C1 segment of cervical spinal cord (tissue), 14 donors: ENCODE measurements around the gene EZR.
"Not testable (repeated sequence)": the region's sequence is repeated elsewhere in the genome, so short reads cannot be mapped to it uniquely, and the experiment has no call there.

ENCODE experiments used
- DNase-seq, 14 donors: peaks; one replicate each; lab custom pipeline; 2025; lab: John Stamatoyannopoulos, UW

The EZR gene

DNA sequence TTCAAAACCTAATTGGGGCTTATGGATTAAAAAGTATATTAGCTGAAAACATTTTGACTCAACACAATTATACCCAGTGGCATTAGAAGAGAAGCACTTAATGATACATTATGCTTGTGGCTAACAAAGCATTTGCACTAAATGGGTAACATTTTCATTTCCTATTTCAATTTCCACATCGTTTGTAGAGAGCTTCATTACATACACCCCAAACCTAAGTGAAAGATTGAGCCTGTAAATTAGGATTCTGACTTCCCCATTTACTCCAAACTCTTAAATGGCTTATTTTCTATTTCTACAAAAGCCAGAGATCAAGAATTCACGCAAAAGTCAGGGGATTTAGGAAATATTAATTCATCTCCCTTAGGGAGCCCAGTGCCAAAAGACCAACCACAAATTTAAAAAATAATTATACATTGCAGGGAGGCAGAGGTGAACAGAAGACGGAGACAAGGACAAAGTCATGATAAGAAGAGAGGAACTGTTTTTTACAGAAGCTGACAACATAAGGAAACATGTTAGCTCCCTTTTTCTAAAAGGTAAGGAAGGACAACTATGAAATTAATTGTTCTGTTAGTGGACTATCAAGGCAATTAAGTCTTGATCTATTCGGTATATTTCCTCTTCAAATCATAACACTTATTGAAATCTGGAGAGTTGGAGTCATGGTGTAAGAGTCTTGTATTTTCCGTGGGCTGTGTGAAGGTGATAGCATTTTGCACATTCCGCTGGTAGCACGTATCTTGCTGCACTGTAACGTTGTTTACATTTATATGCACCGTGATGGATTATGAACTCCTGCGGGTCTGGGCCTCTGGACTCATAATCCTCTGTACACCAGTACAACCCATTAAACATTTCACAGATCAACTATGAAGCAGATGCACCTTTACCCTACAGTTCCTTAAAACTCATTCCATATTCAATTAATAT lies 24.8 kb upstream of the EZR start:
- DNase-seq = no peak

DNA sequence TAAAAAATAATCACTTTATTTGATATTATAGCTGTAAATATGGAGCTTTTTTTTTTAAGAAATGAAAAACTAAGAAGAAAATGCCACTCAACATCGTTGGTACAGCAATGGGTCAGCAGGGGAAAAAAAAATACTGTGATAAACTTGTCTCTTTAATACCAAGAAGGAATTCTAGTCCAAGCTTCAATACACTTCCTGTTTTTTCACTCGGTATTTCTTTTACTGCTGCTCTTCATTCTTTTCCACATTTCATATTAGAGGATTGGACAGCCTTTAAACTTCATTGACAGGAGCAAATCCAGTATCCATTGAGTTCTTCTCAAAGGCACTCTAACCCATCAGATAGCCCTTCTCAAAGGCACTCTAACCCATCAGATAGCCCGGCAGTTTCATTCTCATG lies 22.2 kb upstream of the EZR start:
- no peak for DNase-seq

DNA sequence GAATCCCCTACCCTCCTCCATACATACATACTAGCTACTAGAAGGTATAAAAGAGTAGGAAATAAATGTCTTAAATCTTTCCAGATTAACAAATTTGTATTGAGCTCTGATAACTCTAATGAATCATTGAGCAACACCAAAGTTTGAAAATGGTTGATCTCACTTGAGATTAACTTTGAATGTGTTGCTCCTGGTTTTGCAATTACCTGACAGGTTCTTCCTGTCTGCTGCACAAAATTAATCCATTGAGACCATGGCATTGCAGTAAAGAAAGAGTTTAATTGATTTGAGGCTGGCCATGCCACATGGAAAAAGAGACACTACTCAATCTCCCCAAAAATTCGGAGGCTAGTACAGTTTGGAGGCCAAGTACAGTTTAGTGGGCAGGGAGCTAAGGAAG lies 21.3 kb upstream of the EZR start:
- DNase-seq = no peak

DNA sequence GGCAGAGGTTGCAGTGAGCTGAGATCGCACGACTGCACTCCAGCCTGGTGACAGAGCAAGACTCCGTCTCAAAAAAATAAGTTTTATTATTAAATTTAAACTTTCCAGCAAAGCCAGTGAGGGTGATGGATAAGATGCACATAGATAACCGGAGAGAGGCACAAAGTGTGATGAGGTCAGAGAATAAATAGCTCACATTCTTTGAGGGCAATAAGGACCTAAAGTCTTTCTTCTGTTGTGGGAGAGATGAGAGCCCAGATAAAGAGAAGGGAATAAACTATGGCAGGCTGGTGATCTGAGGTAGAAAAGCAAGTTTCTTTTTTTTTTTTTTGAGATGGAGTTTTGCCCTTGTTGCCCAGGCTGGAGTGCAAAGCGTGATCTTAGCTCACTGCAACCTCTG lies 20.6 kb upstream of the EZR start:
- DNase-seq = no peak

DNA sequence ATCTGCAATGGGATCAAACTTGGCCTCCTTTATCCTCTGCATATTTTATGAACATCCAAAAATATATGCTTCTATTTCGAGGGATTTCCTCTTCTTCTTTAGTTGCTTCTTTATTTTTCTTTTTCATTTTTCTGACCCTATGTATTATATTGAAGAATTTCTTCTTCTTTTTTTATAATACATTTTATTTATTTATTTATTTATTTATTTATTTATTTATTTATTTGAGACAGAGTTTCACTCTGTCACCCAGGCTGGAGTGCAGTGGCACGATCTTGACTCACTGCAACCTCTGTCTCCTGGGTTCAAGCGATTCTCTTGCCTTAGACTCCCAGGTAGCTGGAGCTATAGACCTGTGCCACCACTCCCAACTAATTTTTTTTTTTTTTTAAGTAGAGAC lies 19.6 kb upstream of the EZR start:
- not testable (repeated sequence) for DNase-seq

DNA sequence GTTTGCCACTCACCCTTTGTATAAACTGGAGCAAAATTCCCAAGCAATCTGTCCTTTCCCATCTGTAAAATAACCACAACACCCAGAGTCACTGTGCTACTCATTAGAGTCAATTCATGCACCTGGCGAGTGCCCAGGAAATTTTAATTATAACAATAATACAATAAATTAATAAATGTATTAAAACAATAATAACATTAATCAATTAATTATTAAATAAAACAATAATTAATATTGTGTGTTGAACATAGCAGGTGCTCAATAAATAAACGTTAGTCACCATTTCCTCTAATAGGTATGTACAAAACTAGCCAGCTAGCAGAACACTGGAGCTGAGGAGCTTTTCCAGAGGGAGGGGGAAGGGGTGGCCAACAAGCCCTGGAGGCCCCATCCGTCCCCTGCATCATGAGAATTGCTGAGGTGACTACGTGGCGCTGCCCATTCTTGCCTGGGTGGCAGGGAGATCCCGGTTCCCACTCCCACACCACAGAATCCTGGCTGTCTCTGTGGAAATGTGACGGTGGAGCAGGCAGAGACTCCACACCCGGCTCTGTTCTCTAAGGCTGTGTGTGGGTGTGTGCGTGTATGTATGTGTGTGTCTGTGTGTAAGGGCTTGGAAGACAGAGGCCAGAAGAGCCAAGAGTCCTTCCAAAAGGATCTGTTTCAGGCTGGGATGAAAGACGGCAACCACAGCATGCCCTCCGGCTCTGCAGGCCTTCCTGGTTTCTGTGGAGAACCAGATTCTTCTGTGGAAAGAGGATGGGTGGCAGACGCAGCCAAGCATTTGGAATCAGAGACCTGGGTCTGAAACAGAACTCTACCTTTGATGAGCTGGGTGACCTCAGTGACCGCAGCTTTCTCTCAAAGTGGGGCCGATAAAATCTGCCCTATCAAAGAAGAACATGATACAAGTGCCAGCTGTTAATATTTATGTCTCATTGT lies 18.8 kb upstream of the EZR start:
- no peak for DNase-seq

DNA sequence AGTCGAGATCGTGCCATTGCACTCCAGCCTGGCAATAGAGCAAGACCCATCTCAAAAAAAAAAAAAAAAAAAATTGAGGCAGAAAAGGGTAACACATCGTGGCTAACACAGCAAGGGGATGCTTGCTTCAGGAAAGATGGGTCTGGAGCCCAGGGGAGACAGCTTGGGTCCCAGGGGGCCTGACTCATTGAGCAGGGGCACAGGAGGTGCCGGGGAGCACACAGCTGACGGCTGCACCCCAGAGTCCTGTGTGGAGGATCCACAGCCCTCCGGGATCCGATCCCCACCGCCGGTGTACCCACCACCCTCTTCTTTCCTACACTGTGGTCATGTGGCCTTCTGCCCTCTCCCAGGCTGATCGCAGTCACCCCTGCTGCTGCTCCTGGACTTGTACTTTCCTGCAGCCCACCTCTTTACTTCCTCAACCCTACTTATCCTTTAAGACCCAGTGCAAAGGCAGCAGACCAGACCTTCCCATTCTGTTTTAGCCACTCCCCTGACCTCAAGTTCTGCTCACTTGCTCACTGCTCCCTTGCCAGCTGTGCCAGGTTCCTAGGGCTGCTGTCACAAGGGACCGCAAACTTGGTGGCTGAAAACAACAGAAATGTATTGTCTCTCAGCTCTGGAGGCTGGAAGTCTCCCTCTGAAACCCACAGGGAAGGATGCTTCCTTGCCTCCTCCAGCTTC lies 17.6 kb upstream of the EZR start:
- no peak for DNase-seq

DNA sequence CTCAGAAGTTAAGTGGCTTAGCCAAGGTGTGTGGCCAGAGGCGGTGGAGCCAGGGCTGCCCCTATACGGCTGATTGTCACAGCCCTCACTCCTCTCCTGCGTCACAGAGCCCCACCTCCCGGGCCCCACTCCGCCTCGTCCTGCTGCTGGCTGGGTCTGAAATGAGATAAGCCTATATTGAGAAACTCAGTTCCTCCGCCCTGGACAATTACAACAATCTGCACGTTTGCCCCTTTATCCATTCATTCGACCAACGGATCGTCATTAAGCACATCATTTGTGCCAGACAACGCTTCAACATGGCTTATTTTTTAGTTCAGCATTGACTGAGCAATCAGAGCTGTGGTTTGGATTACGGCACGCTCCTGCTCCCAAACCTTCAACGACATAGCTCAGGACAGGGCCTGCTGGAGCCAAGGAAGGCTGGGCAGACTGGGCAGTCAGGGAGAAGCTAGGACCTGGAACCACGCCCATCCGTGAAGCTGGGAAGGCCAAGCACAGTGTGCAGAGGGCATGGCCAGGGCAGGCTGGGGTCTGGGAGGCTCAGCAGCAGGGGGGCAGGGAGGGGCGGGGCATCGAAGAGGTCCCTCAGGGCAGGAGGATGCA lies 16.6 kb upstream of the EZR start:
- no peak for DNase-seq

DNA sequence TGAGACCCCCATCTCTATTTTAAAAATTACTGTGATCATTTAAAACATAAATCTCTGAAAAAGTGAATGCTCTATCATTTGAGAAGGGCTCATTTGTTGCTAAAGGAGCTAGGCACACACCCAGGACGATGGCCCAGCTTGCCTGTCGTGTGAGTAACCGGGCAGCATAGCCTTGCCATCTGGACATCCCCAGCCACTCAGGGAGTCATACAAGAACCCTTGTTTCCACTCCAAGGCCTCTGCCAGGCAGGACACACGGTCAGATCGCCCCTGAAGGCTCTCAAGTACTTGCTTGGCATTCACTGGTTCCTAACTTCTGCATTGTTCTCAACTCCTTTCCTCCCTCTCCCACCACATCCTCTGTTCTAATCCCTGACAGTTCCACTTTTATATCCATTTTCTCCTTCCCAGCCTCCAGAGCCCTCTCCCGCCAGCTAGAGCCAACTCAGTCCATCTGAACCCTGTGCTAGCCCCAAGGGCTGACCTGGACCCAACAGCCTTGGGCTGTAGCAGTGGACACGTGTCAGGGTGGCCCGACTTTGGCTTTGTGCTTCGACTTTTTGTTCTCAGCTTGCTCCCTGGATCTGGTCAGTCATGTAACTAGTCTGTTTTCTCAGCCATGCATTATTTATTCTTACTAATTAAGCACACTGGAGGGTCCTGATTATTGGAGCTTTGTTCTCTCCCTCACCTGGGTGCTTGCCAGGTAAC lies 15.7 kb upstream of the EZR start:
- peak in 1 of 14 donors; percentile 10 for DNase-seq

DNA sequence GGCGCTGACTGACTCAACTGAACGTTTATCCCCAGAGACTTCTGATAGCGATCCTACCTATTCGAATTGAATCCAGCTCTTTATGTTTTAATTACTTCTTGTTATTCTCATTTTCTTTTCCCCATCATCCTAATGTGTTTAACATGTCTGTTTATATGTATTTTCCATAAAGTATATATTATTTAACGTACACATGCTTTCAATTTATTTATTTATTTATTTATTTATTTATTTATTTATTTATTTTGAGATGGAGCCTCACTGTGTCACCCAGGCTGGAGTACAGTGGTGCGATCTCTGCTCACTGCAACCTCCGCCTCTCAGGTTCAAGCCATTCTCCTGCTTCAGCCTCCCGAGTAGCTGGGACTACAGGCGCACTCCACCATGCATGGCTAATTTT lies 13.6 kb upstream of the EZR start:
- DNase-seq = not testable (repeated sequence)

DNA sequence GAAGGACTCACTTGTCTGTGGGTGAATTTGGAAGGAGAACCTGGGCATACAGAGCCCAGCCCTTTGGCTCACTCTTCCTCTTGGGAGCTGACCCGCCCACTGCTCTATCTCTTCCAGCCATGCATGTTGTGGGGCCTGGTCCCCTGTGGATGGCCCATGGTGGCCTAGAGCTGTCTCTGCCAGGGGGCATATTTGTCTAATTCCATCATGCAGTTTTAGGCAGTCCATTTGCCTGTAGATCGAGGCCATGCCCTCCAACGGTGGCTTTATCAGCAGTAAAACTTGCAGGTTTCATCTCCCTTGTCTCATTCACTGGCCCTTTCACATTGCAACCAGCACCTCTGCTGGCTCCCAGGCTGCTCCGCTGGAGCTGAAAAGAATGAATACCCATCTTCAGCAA lies 12.9 kb upstream of the EZR start:
- DNase-seq = no peak

DNA sequence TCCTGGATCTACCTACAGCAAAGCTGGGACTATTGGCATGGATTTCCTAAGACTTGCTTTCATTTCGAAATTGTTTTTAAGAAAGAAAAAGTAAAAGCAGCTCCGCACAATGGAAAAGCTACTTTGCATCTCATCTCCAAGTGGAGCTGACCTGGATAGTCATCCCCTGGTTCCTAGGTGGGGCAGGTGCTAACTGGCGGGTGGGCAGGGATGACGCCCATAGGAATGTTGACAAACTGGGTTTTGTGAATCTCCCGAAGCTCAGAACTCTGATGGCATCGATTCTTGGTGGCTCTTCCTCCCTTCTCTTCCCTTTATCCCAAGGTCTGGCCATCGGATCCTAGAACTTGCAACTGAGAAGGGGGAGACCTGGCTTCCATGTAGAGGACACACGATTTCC lies 12.4 kb upstream of the EZR start:
- no peak for DNase-seq

DNA sequence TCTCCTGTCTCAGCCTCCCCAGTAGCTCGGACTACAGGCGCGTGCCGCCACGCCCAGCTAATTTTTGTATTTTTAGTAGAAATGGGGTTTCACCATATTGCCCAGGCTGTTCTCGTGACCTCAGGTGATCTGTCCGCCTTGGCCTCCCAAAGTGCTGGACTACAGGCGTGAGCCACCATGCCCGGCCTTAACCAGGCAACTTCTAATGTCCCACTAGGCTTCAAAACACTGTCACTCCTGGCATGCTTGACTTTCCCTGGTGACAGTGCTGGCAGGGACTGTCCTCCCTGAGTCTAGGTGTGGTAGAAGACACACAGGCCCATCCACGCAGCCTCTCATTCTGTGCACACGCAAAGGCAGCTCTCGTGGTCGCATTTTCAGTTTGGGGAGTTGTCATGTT lies 11.6 kb upstream of the EZR start:
- no peak for DNase-seq

DNA sequence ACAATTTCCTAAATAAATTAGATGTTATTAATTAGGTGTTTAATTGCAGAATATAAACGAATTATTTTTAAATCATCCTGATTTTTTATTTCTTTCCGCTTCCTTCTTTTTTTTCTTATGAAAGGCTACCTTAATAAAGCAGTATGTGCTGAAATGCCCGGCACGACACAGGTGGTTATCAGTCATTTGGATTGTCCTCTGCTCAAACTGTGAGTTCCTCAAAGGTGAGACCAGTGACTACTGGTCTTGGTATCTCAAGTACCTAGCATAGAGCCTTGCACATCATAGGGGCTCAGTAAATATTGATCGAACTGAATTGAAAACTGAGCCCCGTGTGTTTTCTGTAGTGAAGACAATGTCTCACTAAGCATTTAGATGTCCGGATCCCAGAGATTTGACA lies 9.6 kb upstream of the EZR start:
- DNase-seq = no peak

DNA sequence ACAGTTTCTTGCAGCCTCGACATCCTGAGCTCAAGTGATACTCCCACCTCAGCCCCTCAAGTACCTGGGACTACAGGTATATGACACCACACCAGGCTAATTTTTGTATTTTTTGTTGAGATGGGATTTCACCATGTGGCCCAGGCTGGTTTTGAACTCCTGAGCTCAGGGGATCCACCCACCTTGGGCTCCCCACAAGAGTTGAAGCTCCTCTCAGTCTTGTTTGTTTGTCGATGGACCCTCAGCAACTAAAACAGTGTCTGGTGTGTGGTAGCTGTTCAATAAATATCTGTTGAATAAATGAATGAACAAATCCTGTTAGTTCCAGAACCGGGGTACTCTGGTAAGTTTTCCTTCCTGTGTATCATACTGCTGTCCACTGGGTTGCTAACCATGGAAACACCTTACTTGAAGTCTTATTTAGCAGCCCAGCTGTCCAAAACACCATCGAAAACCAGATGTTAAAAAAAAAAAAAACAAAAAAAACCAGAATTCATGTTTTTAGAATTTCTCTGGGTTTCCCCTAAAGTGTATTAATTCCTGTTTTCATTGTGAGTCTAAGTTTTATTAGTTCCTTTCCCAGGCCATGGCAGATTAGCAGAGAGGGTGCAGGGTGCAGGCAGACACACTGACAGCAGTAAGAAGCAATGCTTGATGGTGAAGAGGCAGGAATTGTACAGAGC lies 7.8 kb upstream of the EZR start:
- no peak for DNase-seq

DNA sequence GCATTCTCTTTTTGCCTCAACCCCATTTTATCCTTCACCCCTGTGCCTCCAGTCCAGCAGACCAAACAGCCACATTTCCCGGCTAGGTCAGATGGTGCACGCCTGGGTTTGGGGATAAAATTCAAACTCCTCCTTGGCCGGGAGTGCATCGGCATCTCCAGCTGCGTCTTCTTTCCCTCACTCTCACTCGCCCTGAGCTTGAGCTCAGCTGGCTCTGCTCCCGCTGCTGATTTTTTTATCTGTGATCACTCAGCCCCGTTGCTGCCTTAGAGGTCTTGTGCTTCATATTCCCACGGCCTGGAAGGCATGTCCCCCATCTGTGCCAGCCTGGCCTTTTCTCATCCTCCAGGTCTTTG lies 6.8 kb upstream of the EZR start:
- no peak for DNase-seq

DNA sequence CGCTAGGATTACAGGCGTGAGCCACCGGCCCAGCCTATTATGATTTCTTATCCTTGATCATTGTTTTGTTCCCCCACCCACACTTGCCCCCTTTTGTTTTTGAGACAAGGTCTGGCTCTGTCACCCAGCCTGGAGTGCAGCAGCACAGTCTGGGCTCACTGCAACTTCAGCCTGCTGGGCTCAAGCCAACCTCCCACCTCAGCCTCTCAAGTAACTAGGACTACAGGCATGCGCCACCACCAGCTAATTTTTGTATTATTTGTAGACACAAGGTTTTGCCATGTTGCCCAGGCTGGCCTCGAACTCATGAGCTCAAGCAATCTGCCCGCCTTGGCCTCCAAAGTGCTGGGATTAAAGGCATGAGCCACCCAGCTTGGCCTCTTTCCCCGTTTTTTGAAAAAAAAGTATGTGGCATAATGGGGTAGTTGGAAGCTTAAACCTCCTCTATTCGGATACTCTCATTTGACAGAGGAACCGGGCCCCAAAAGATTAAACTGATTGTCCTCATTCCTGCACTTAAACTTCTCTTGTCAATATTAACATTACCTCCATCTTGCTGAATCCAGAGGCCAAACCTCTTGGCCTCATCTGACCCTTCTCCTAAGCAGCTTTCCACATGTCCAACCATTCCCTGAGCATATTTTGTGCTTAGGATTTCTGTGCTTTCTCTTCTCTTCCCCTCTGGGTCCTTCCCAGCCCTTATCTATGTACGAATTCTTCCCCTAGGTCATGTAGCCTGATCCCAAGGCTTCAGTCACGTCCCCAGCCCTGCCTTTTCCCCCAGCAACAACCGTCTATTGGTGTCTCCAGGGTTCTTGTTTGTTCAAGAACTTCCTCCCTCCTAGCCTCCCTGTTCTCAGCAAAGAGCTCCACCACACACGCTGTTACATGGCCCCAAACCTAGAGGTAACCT lies 6.1 kb upstream of the EZR start:
- no peak for DNase-seq

DNA sequence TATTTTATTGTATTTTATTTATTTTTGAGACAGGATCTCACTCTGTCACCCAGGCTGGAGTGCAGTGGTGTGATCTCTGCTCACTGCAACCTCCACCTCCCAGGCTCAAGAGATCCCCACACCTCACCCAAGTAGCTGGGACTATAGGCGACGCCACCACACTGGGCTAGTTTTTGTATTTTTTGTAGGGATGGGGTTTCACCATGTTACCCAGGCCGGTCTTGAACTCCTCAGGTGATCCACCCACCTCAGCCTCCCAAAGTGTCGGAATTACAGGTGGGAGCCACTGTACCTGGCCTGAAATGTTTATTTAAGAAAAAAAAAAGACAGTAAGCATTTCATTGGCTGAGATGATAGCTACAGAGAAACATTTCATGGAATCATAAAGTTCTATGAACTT lies 4.4 kb upstream of the EZR start:
- DNase-seq = not testable (repeated sequence)

DNA sequence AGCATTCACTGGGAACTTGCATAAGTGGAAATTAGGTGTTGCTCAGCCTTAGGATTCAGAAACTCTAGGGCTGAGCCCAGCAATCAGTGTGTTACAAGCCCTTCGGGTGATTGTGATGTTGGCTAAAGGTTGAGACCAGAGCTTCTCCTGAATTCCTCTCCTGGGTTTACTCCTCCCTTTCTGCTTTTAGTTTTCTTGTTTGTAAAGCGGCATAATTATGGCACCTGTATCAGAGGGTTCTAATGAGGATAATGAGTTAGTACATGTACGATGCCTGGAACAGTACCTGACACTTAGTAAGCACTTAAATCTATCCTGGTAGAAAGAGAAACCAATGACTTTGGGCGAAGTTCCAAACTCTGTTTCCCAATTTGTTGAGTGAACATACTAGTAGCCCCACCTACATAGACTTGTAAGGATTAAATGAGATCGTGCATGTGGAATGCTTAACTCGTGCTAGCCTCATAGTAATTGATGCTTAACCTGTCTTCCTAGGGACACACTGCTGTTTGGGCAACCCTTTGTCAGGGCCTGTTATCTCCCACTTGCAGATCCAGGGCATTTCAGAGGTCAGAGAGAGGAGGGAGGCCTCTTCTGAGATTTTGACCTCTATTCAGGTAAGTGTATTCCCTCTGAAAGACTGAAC lies 932 bp upstream of the EZR start:
- DNase-seq = no peak
